Measurements from ENCODE around the gene GPRC5B.

GPRC5B gene

GRCh38 chr16:19896951-19897350, 12.3 kb upstream of the GPRC5B start:
- no peak for DNase-seq

GRCh38 chr16:19894586-19894985, 9.9 kb upstream of the GPRC5B start:
- DNase-seq, result no peak

GRCh38 chr16:19892902-19893301, 8.3 kb upstream of the GPRC5B start:
- no peak for DNase-seq

GRCh38 chr16:19890901-19891300, 6.3 kb upstream of the GPRC5B start:
- no peak for DNase-seq

GRCh38 chr16:19888834-19889233, 4.2 kb upstream of the GPRC5B start:
- no peak for DNase-seq

GRCh38 chr16:19886073-19886941, 1.7 kb upstream of the GPRC5B start:
- DNase-seq, result peak; percentile 74

GRCh38 chr16:19885451-19886072, 914 bp upstream of the GPRC5B start:
- DNase-seq, result peak; percentile 3

GRCh38 chr16:19883966-19884485, 622 bp downstream of the GPRC5B start:
- DNase-seq, result no peak

GRCh38 chr16:19883296-19883965, 1.2 kb downstream of the GPRC5B start:
- no peak for DNase-seq

- DNase-seq, result no peak
Measured at GRCh38 chr16:19882646-19883045, 2.0 kb downstream of the GPRC5B start.

GRCh38 chr16:19882186-19882585, 2.5 kb downstream of the GPRC5B start:
- no peak for DNase-seq

- DNase-seq, result no peak
Measured at GRCh38 chr16:19881783-19882182, 2.9 kb downstream of the GPRC5B start.

GRCh38 chr16:19881028-19881427, 3.6 kb downstream of the GPRC5B start:
- DNase-seq, result no peak

- DNase-seq, result no peak
Measured at GRCh38 chr16:19879241-19879792, 5.3 kb downstream of the GPRC5B start.

GRCh38 chr16:19878757-19879156, 5.9 kb downstream of the GPRC5B start:
- no peak for DNase-seq

GRCh38 chr16:19876501-19877059, 8.1 kb downstream of the GPRC5B start:
- DNase-seq, result no peak

GRCh38 chr16:19875900-19876299, 8.7 kb downstream of the GPRC5B start:
- no peak for DNase-seq

GRCh38 chr16:19874851-19875546, 9.6 kb downstream of the GPRC5B start:
- no peak for DNase-seq

- no peak for DNase-seq
Measured at GRCh38 chr16:19874026-19874425, 10.6 kb downstream of the GPRC5B start.

GRCh38 chr16:19872935-19873334, 11.7 kb downstream of the GPRC5B start:
- DNase-seq, result no peak

GRCh38 chr16:19872179-19872863, 12.3 kb downstream of the GPRC5B start:
- DNase-seq, result no peak

- no peak for DNase-seq
Measured at GRCh38 chr16:19871721-19872120, 12.9 kb downstream of the GPRC5B start.

Measured in T-helper 9 cell (primary cell).